Heart right ventricle (tissue), 16 donors: ENCODE data around the gene ZNF697. TPM values are rescaled to one million over a fixed set of nuclear protein-coding genes. Genes with fewer than 3 reads are reported as not detected.
"Not testable (repeated sequence)": the region's sequence is repeated elsewhere in the genome, so short reads cannot be mapped to it uniquely, and the experiment has no call there.

Source experiments
- ATAC-seq, 8 donors: fragments of 200-7000 bp; cut with Tn5 transposase; one replicate each; pipeline ENCODE4 v1.9.1; 2020; ENCODE audit warnings: mild to moderate bottlenecking in 8 of 8, moderate library complexity in 8 of 8, moderate number of reproducible peaks in 1 of 8
- DNase-seq, 2 donors: peaks; one replicate each; pipeline ENCODE4 v3.0.0-alpha.2; 2020
- H3K27ac ChIP-seq, 10 donors: fragments of 200-600 bp; sonication (generic) in 2 of 10; one replicate each; pipeline versions ENCODE4 v1.5.0 to v1.8.0; 2020 to 2022; ENCODE audit warnings: mild to moderate bottlenecking in 3 of 10
- H3K27me3 ChIP-seq, 7 donors: fragments of 200-600 bp; one replicate each; pipeline ENCODE4 v1.8.0; 2021 to 2022; ENCODE audit warnings: mild to moderate bottlenecking in 2 of 7
- H3K36me3 ChIP-seq, 9 donors: fragments of 200-600 bp; sonication (generic) in 1 of 9; one replicate each; pipeline versions ENCODE4 v1.5.0 to v1.8.0; 2020 to 2022; ENCODE audit warnings: mild to moderate bottlenecking in 2 of 9
- H3K4me1 ChIP-seq, 9 donors: fragments of 200-600 bp; sonication (generic) in 1 of 9; one replicate each; pipeline versions ENCODE4 v1.5.0 to v1.8.0; 2020 to 2022; ENCODE audit warnings: mild to moderate bottlenecking in 4 of 9
- H3K4me3 ChIP-seq, 10 donors: fragments of 200-600 bp; sonication (generic) in 2 of 10; one replicate each; pipeline versions ENCODE4 v1.5.0 to v1.8.0; 2020 to 2022; ENCODE audit warnings: mild to moderate bottlenecking in 7 of 10, moderate library complexity in 2 of 10
- H3K9me3 ChIP-seq, 11 donors: fragments of 200-600 bp in 10 of 11; sonication (generic) in 2 of 11; one replicate each; pipeline versions ENCODE4 v1.5.0 to v1.8.0; 2013 to 2022; ENCODE audit warnings: mild to moderate bottlenecking in 2 of 11, control low read depth in 1 of 11, moderate library complexity in 1 of 11
- WGBS, 2 donors: extraction: QIAGEN DNeasy Blood & Tissue Kit; methylation state at CpG; one replicate each; pipeline ENCODE4 v1.1.7; 2013; ENCODE audit warnings: inconsistent platforms in 1 of 2; 5-methylcytosine and 5-hydroxymethylcytosine counted together
- intact Hi-C, 10 donors: fragments of 100-400 bp; cut with DNase I; formaldehyde crosslinking; loops; one replicate each; pipeline versions ENCODE4 v1.11.1 to v1.14.2; 2022
- polyA plus RNA-seq, 2 donors: library from polyadenylated mRNA; stranded (reverse); fragments of 200-250 nt; gene quantifications; one replicate each; pipeline ENCODE4 v1.2.3, GENCODE V29; 2013
- total RNA-seq, 10 donors: library from RNA; stranded (reverse); fragmentation: NEBNext Ultra II Directional in 3 of 10; extraction: Animal tissue kit (Norgen Biotek cat#: 25700) in 3 of 10; gene quantifications; one replicate each; pipeline versions ENCODE4 v1.2.1 to v1.2.4, GENCODE V29; 2021 to 2023
- TF ChIP-seq, protein P1 (sequence below), 9 donors: fragments of 200-600 bp; sonication (generic) in 2 of 9; IDR thresholded peaks; one replicate each; pipeline versions ENCODE4 v1.5.0 to v1.8.0; 2021 to 2022; ENCODE audit warnings: antibody characterized with exemption in 9 of 9, mild to moderate bottlenecking in 5 of 9, moderate library complexity in 1 of 9
- donor health status: Arrhythmogenic right ventricular cardiomyopathy.
- donor health status: ischemic (EF 13 %, LVEDD 7.1; RV severe dilation, severe dysfunction).
- donor health status: healthy with polysubstance abuse.
- donor health status: DM: no; HTN: yes; CAD: no.
- donor health status: DM: no; HTN: no; CAD: no.
- donor health status: ischemic (EF 25% LVEDD 6.9; RV normal size, moderate dysfunction).
- donor health status: ischemic (EF 25% LVEDD 5.7; RV mildly dilated, moderate dysfunction).
- donor health status: healthy.
- donor health status: DM: yes; HTN: yes; CAD: no.
- donor health status: Ischemic cardiomyopathy.
- donor health status: ischemic (EF 35%, LVEDD 5.7; RV mildly dilated, moderate dysfunction).
- donor health status: nonischemic (EF 11% LVEDD 7.7; RV severe dilation, severe dysfunction).
- donor health status: DM: yes; HTN: yes; CAD: no.
- donor health status: PGD.
- donor health status: ischemic (EF 29% LVEDD 5.4; RV normal size, mild dysfunction).
- donor health status: nonischemic (EF 23%, LVEDD 6.1; RV moderate dilation, normal function).

Gene ZNF697
- total and polyA plus RNA-seq, 12 donors = 2.3 to 14.1 (median 10.3) TPM

DNA sequence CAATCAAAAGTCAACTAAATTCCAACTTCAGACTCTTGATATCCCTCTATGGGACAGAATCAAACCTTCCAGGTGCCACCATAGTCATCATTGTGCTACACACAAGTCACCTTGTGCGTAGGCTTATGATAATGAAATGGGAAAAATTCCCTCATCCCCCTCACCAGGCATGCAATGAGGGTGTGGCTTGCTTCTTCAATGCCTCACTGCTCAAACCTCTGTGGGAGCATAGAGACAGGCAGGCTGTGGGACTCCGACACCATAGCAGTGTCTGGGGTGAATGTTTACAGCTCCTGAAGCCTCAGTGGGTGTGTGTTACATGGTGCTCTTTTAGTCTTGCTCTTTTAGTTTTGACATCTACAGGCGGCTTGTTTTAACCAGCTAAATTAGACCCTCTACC, 42.4 kb downstream of the ZNF697 start:
- no peak for ATAC-seq
- intact Hi-C loops = no loop called here

GRCh38 chr1:119605080-119605479, 43.0 kb downstream of the ZNF697 start:
- WGBS, 2 donors = 82 to 92% methylated on average over 8 of the region's 8 CpGs
- intact Hi-C loops = not testable (repeated sequence)

More for the DNA sequence above, 42.4 kb downstream of the ZNF697 start:
- H3K4me3 ChIP-seq = no peak overlapping the region
- DNase-seq = no peak
- TF ChIP-seq, protein P1, sequence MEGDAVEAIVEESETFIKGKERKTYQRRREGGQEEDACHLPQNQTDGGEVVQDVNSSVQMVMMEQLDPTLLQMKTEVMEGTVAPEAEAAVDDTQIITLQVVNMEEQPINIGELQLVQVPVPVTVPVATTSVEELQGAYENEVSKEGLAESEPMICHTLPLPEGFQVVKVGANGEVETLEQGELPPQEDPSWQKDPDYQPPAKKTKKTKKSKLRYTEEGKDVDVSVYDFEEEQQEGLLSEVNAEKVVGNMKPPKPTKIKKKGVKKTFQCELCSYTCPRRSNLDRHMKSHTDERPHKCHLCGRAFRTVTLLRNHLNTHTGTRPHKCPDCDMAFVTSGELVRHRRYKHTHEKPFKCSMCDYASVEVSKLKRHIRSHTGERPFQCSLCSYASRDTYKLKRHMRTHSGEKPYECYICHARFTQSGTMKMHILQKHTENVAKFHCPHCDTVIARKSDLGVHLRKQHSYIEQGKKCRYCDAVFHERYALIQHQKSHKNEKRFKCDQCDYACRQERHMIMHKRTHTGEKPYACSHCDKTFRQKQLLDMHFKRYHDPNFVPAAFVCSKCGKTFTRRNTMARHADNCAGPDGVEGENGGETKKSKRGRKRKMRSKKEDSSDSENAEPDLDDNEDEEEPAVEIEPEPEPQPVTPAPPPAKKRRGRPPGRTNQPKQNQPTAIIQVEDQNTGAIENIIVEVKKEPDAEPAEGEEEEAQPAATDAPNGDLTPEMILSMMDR (IDR thresholded peaks at IDR 0.05) = no peak
- H3K27ac ChIP-seq = no peak overlapping the region
- H3K36me3 ChIP-seq = no peaks in the 10 kb centered on the region
- peaks cover 0 to 26% (median 0%) of the 10 kb centered on the region in 9 donors for H3K4me1 ChIP-seq
- H3K27me3 ChIP-seq = no peaks in the 10 kb centered on the region
- no peaks in the 10 kb centered on the region for H3K9me3 ChIP-seq
- 97% methylated on average over 3 of the region's 3 CpGs for WGBS, 2 donors

DNA sequence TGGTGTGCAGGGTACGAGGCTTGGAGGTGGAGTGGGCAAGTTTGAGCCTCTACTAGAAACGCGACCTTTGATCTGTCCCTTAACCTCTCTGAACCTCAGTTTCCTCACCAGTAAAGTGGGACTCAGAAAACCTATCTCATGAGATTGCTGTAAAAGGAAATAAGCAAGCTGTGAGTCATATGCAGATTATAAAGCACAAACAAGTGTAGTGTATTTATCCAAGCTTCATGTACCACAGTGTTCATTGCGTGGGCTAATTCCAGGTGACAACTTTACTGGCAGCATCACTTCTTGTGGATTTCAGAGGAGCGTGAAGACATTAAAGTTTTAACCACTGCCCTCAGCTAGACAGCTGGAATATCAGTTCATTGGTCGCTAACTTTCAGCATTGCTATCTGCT, 44.4 kb downstream of the ZNF697 start:
- 92 to 95% methylated on average over 6 of the region's 6 CpGs for WGBS, 2 donors
- TF ChIP-seq, protein P1 (IDR thresholded peaks at IDR 0.05) = no peak
- intact Hi-C loops = loop anchor here in 1 of 10 donors (5.0 kb wide), 1 partner anchor 51 kb away; no protein-coding TSS in a partner anchor

More at GRCh38 chr1:119605080-119605479, 43.0 kb downstream of the ZNF697 start:
- H3K4me3 ChIP-seq, DNase-seq, ATAC-seq, H3K27ac ChIP-seq, H3K36me3 ChIP-seq, H3K9me3 ChIP-seq, H3K27me3 ChIP-seq: not testable (repeated sequence)
- peaks cover 0 to 26% (median 0%) of the 10 kb centered on the region in 9 donors for H3K4me1 ChIP-seq

GRCh38 chr1:119603241-119603640, 44.8 kb downstream of the ZNF697 start:
- WGBS, 2 donors = 65% methylated on average over 3 of the region's 3 CpGs
- ATAC-seq, H3K36me3 ChIP-seq, H3K4me3 ChIP-seq, H3K9me3 ChIP-seq, H3K27me3 ChIP-seq, H3K27ac ChIP-seq, DNase-seq: not testable (repeated sequence)
- peaks cover 0 to 26% (median 0%) of the 10 kb centered on the region in 9 donors for H3K4me1 ChIP-seq
- intact Hi-C loops = loop anchor here in 1 of 10 donors (5.0 kb wide), 1 partner anchor 51 kb away; no protein-coding TSS in a partner anchor

More for the DNA sequence above, 44.4 kb downstream of the ZNF697 start:
- Histone ChIP-seq H3K9me3 (no peaks in the 10 kb centered on the region), H3K27ac (no peak overlapping the region), H3K27me3 (no peaks in the 10 kb centered on the region), H3K36me3 (no peaks in the 10 kb centered on the region), H3K4me1 (peaks cover 0 to 26% (median 0%) of the 10 kb centered on the region in 9 donors), H3K4me3 (no peak overlapping the region)
- ATAC-seq (no peak), DNase-seq (no peak)

- not testable (repeated sequence) for H3K9me3 ChIP-seq, H3K27ac ChIP-seq, ATAC-seq, H3K27me3 ChIP-seq, H3K4me3 ChIP-seq, H3K36me3 ChIP-seq, DNase-seq
- WGBS, 2 donors = 81 to 86% methylated on average over 3 of the region's 3 CpGs
- H3K4me1 ChIP-seq = peaks cover 0 to 26% (median 0%) of the 10 kb centered on the region in 9 donors
- intact Hi-C loops = loop anchor here in 1 of 10 donors (5.0 kb wide), 1 partner anchor 50 kb away; no protein-coding TSS in a partner anchor
Measured at GRCh38 chr1:119602789-119603188, 45.3 kb downstream of the ZNF697 start.

- Histone ChIP-seq H3K4me3 (no peak overlapping the region), H3K27ac (no peak overlapping the region), H3K9me3 (no peaks in the 10 kb centered on the region), H3K4me1 (peaks cover 0 to 25% (median 0%) of the 10 kb centered on the region in 9 donors), H3K36me3 (no peaks in the 10 kb centered on the region), H3K27me3 (no peaks in the 10 kb centered on the region)
- intact Hi-C loops = loop anchor here in 1 of 10 donors (5.0 kb wide), 1 partner anchor 50 kb away; no protein-coding TSS in a partner anchor
- WGBS, 2 donors = 91 to 96% methylated on average over 2 of the region's 2 CpGs
- no peak for ATAC-seq
- no peak for DNase-seq
- TF ChIP-seq, protein P1 (IDR thresholded peaks at IDR 0.05) = no peak
Measured at GRCh38 chr1:119602169-119602568, 45.9 kb downstream of the ZNF697 start.
